Epidermal melanocyte (primary cell): Measurements from ENCODE around the gene TAMALIN.

Source experiments
- DNase-seq: peaks from one replicate; pipeline ENCODE4 v3.0.0; 2011; ENCODE audit warnings: low spot score; ENCODE audit not compliant: insufficient read length

TAMALIN gene

DNA sequence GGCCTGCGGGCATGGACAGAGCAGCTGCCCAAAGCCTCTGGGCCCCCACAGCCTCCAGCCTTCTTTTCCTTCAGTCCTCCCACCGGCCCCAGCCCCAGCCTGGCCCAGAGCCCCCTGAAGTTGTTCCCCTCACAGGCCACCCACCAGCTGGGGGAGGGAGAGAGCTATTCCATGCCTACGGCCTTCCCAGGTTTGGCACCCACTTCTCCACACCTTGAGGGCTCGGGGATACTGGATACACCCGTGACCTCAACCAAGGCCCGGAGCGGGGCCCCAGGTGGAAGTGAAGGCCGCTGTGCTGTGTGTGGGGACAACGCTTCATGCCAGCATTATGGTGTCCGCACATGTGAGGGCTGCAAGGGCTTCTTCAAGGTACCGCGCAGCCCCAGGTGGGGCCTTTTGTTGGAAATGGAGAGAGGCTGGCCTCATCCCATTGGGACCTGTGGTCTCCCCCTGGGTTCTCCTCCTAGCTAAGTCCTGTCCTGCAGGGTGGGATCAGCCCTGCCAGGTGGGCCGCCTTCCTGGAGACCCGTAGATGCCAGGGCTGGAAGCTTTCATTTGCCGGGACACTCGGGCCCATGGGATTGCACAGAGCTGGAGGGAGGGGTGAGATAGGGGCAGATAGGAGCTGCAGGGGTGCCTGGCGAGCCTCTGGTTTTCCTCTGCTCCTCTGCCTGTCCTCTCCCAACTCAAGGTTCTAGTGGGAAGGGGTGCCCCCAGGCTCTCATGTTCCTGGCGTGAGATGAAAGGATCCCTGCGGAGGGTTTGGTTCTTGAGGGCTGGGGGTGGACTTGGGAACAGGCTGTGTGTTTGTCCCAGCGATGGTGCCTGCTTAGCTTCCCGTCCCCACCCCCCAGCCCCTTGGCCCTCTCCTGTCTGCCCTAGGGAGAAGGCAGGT, 48.3 kb downstream of the TAMALIN start:
- DNase-seq: no peak

DNA sequence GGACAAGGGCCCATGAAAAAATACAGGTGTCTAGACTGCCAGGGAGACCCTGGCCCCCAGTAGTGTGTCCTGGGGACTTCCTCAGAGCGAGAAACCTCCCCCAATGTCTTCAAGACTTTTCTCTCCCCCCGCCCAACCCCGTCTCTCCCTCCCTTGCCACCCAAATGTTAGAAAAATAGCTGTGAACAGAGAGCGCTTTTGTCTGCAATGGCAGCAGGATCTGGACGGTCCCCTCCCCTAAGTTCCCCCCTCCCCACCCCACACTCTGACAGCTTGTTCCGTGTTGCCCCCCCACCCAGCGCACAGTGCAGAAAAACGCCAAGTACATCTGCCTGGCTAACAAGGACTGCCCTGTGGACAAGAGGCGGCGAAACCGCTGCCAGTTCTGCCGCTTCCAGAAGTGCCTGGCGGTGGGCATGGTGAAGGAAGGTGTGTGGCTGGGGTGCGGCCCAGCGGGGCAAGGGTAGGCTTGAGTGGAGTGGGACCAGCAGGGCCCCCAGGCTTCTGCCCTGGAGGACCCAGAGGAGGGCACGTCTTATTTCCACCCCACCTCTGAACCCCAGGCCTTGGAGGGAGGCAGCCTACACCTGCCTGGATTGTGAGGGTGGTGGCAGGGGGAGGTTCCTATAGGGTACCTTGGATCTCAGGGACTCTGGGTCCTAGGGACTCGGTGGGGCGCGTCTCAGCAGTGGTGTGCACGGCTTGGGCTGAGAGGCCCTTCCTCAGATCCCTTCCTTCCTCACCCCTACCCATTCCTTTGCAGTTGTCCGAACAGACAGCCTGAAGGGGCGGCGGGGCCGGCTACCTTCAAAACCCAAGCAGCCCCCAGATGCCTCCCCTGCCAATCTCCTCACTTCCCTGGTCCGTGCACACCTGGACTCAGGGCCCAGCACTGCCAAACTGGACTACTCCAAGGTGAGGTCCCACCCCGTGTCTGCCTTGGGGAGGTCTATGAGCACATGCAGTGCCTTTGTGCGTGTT, 49.3 kb downstream of the TAMALIN start:
- DNase-seq: peak; percentile 48

DNA sequence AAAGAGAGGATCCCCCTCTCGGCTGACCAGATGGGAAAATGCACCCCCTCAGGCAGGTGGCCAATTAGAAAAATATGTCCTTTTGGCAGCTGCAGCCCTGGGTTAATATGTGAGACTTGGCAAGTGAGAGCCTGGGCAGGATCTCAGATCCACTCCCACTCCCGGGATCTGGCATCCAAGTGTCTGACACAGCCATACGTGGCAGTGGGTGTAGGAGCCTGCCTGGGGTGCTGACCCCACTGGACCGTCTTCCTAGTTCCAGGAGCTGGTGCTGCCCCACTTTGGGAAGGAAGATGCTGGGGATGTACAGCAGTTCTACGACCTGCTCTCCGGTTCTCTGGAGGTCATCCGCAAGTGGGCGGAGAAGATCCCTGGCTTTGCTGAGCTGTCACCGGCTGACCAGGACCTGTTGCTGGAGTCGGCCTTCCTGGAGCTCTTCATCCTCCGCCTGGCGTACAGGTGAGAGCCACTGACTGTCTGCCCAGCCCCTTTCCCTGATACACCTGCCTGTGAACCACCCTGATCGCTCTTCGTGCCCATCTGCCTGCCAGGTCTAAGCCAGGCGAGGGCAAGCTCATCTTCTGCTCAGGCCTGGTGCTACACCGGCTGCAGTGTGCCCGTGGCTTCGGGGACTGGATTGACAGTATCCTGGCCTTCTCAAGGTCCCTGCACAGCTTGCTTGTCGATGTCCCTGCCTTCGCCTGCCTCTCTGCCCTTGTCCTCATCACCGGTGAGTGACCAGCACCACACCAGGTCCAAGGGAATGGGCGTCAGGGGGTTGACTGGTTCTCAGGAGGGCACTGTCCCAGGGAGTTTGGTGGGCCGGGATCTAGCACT, 50.3 kb downstream of the TAMALIN start:
- no peak for DNase-seq

DNA sequence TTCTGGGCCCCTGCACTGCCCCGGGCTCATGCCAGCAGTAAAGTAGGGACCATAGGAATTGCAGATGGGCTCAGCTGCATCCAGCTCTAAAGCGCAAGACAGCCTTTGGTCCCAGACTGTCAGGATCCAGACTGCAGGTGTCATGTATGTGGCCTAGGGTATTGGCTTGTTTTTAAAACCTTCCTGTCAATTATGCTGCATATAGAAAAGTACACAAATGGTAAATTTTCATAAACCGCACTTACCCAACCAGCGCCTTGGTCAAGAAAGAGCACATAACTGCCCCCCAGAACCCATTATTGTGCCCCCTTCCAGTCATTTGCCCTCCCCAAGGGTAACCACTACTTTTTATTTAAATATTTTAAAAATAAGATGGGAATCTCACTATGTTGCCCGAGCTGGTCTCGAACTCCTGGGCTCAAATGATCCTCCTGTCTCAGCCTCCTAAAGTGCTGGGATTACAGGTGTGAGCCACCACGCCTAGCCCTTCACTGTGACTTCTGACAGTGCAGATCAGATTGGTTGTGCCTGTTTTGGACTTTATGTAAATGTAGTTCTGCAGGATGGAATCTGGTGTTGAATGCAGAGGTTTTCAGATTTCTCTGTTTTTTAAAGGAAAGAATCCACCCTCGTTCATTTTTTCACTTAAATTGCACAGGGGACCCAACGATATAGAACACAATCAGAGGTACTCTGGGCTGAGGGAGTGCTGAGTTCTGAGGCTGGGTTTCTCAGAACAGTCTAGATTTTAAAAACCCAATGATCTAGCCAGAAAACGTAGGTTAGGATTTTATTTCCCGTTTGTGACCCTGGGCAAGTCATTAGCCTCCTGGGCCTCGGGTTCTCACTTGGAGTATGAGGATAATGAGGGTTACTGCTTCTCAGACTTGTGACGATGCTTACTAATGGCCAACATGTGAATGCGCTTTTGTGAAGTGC, 51.2 kb downstream of the TAMALIN start:
- no peak for DNase-seq

DNA sequence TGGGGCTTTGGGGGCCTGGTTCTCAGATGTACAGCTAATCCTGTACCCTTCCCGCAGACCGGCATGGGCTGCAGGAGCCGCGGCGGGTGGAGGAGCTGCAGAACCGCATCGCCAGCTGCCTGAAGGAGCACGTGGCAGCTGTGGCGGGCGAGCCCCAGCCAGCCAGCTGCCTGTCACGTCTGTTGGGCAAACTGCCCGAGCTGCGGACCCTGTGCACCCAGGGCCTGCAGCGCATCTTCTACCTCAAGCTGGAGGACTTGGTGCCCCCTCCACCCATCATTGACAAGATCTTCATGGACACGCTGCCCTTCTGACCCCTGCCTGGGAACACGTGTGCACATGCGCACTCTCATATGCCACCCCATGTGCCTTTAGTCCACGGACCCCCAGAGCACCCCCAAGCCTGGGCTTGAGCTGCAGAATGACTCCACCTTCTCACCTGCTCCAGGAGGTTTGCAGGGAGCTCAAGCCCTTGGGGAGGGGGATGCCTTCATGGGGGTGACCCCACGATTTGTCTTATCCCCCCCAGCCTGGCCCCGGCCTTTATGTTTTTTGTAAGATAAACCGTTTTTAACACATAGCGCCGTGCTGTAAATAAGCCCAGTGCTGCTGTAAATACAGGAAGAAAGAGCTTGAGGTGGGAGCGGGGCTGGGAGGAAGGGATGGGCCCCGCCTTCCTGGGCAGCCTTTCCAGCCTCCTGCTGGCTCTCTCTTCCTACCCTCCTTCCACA, 52.0 kb downstream of the TAMALIN start:
- DNase-seq: no peak

DNA sequence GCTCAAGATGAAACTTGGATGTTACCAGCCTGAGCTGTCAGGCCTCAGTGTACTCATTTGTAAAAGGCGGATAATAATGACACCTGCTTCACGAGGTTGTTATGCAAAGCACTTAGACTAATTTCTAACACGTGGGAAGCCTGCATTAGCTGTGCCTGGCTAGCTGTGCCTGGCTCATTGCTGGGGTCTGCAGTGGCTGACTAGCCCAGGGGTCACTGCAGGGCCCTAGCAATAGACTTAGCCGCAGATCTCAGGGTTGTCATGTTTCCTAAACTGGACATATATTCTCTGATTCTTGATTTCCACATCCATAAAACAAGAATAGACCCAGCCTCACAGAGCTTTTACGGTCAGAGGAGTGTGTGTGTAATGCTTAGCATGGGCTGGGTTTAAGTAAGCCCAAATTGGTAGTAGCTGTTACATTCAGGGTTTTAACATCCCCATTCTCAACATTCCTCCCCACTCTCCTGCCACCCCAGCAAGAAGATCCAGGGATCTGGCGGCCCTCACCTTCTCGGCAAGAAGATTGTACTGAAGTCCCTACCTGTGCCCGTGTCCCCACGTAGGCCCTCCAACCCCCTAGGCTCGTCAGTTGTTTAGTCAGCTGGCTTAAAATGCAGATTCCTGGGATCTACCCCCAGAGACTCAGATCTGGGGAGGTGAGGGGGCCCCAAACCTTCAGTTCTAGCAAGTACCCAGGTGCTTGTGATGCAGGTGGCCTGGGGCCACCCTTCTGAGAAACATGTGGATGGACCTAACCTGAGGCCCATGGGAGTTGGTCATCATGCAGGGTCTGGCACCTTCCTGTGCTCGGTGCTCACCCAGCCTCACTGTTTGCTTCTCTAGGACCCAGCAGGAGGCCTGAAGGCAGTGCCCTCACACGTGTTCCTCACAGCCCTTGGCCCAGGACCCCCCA, 53.1 kb downstream of the TAMALIN start:
- DNase-seq: no peak

DNA sequence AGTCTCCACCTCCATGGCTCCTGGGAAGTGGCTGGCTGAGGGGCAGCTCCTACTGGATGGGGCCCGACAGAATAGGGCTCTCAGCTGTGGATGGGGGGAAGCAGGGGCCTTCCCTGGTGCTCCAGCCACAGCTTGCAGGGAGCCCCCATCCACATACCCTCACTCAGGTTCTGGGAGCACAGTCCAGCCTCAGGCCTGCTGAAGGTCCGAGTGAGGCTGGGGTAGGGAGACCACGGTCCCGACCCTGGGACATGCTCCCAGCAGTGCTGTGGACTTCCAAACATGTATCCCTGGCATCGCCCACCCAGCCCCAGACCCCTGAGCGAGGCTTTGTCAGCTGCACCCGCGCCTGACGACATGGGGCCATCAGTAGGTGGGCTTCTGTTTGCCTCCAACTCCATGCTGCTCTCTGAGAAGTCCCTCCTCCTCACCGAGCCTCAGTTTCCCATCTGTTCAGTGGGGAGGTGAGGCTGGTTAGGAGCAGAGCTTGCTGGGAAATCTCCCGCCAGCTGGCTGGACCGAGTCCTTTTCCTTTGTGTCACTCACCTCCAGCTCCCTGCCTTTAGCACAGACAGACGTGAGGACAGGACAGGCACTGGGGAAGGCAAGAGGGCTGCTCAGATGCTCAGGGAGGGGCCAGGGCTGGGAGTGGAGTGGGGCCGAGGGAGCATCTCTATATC, 53.9 kb downstream of the TAMALIN start:
- DNase-seq: no peak

DNA sequence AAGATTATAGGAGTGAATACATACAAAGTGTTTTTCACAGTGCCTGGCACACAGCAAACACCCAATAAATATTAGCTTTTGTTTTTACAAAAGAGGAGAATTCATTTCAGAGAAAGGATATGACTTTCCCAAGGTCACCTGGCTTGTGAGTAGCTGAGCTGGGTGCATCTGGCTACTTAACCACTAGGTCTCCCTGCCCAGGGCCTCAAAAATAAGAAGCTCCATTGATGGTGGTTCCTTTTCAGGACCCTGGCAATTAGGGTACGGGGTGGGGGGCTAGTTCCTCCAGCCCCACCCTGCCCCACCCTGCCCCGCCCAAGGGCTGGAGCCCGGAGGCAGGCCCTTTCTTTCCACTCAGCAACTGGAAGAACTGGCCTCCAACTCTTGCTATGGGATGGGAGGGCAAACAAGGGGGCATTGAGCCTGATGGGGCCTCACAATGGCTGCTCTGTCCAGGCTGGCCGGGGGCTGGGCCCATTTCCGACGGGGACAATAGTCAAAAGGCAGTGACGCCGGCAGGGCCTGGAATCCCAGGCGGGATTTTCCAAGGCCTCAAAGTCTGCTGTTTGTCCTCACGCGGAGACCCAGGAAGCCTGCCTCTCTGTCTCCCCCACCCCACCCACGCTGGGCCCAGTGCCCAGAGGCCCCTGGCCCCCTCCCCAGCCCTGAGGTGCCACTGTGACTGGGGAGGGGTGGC, 54.9 kb downstream of the TAMALIN start:
- peak; percentile 72 for DNase-seq

DNA sequence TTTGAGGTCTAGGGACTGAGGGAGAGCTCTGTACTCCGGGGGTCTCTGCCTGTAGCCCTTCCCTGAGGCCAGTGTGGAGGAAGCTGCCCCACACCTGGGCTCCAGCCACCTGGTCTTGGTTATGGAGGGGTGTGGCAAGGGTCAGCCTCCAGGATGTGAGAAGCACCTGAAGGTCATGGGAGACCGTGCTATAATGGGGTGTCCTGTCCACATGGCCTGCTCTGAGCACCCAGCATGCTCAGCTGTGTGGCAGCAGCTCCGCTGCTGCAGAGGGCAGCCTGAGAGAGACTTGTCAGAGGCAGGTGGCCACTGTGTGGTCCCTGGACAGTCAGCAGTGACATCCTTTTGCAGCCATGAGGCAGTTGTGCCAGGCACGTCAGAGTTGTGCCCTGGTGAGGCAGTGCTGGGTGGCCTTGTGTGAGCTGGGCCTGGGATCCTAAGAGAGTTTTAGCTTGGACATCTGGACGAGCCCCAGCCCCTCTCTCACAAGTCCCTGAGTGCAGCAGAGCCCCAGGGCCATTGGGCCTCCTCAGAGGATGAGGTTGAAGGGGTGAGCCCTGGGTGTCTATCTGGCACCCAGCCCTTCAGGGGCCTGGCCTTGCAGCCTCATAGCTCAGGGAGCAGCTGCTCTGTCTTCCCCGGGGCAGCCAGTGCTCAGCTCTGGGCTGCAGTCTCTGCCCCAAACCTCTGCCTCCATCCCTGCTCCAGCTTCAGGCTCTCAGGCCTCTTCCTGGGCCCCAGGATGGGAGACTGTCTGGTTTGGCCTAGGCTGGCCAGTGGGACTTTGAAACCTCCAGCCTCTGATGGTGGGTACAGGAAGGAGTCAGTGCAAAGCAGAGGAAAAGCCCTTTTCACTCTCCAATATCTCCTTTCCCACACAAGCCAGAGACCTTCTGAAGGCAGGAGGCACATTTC, 55.7 kb downstream of the TAMALIN start:
- no peak for DNase-seq

DNA sequence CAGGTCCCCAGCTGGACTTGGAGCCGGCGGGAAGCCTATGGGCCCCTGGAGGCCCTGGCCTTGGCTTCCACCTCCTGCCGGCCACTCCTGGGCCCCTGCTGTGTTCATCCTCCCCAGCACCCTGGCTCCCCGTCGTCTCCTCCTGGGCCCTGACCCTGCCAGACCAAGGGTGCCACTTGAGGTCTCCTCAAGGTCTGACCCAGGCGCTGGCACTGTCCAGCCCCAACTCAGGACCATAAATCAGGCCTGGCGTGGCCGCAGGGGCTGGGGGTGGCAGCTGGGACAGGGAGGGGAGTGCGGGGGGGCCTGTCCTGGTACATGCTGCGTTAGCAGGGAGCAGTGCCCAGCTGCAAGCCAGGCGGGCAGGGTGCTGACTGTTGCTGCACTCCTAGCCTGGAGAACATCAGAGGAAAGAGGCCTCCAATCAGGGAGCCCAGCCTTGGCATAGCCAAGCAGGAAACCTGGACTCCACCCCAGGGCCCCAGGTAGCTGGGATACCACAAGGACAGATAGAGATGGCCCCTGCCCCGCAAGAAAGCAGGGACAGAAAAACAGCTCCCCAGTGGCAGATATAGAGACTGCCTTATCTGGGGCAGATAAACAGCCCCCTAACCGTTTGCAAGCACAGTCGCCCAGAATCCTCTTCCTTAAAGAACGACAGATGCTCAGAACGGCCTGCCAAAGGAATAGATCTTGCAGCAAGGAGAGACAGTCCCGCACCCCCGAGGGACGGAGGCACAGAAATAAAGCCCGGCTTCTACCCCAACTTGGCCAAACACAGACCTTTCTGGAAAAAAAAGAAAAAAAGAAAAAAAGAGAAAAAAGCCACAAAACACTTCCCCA, 56.6 kb downstream of the TAMALIN start:
- DNase-seq: no peak

DNA sequence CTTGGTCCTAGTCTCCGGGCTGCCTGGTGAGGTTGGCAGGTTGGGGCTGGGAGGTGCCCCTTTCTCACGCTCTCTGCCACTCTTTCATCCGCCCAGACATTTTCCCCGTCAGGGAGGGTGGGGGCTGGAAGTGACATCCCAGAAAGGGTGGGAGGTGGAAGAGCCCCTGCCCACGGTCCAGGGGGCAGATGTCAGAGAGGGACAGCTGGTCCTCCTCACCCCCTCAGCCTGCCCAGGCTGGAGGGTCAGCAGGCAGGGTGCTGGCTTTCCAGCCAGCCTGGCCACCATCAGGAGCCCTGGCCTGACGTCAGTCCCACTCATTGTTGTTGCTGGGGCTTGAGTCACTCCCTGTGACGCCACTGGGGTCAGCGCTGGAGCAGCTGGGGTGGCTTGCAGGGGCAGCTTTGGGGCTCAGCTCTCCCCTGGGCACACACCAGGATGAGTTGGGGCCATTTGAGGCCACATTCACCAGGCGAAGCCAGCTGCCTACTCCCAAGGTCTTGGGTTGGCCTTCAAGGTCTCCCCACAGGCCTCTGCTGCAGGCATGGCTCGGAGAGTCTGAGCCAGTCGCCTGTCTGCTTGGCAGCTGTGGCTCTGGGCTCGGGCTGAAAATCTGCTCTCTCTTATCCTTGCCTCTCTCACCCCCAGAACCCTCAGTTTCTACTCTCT, 57.4 kb downstream of the TAMALIN start:
- DNase-seq: no peak
